Panc1 (cell line): ENCODE results near the gene MAGI2.

Experiments
- CTCF ChIP-seq: fragments of 450-650 bp; IDR thresholded peaks from 2 replicates; pipeline ENCODE4 v1.5.1; 2017; ENCODE audit warnings: mild to moderate bottlenecking
- POLR2AphosphoS5 ChIP-seq: IDR thresholded peaks from 2 replicates; pipeline ENCODE4 v1.6.1; 2012; ENCODE audit warnings: mild to moderate bottlenecking, low read depth, low read length, moderate library complexity
- REST ChIP-seq, 2 experiments: IDR thresholded peaks; 2 replicates each; pipeline ENCODE4 v1.6.1; 2011 to 2012; ENCODE audit warnings: low read depth in 2 of 2, control low read depth in 1 of 2, low read length in 1 of 2, mild to moderate bottlenecking in 1 of 2, moderate library complexity in 1 of 2; ENCODE audit not compliant: insufficient read depth in 1 of 2
- SIN3A ChIP-seq: IDR thresholded peaks from 2 replicates; pipeline ENCODE4 v1.6.1; 2012; ENCODE audit warnings: low read depth, mild to moderate bottlenecking, low read length, moderate library complexity, borderline replicate concordance; ENCODE audit not compliant: insufficient read depth

GRCh38 chr7:78018641-78019446, 1434.6 kb downstream of the MAGI2 start:
- TF ChIP-seq CTCF: no peak
- TF ChIP-seq POLR2AphosphoS5: no peak
- TF ChIP-seq REST (IDR thresholded peaks at IDR 0.05; ENCODE audit: insufficient read depth in 1 of 2, low read depth in 2 of 2, low read length in 1 of 2): no peak
- TF ChIP-seq SIN3A: no peak
